NK-92 treated with Interleukin-12 subunit alpha and Interleukin-12 subunit beta, amount 100 ng/mL, for 24 hours (cell line): ENCODE data around the gene CPVL.

Experiments used
- DNase-seq: peaks from one replicate; lab custom pipeline; 2025; lab: John Stamatoyannopoulos, UW

Gene CPVL

GRCh38 chr7:29000717-29001076 is 145.6 kb downstream of the CPVL start:
- no peak for DNase-seq

GRCh38 chr7:28999895-29000716 is 146.2 kb downstream of the CPVL start:
- DNase-seq = no peak

- no peak for DNase-seq
Measured at GRCh38 chr7:28999427-28999826, 146.9 kb downstream of the CPVL start.

GRCh38 chr7:28998105-28998504 is 148.2 kb downstream of the CPVL start:
- no peak for DNase-seq

GRCh38 chr7:28996836-28997235 is 149.5 kb downstream of the CPVL start:
- DNase-seq = no peak

- DNase-seq = no peak
Measured at GRCh38 chr7:28993371-28993770, 153.0 kb downstream of the CPVL start.

GRCh38 chr7:28992798-28993197 is 153.5 kb downstream of the CPVL start:
- no peak for DNase-seq

GRCh38 chr7:28990200-28990960 is 156.0 kb downstream of the CPVL start:
- DNase-seq = no peak

GRCh38 chr7:28989211-28989980 is 156.9 kb downstream of the CPVL start:
- no peak for DNase-seq

- DNase-seq = no peak
Measured at GRCh38 chr7:28988810-28989209, 157.5 kb downstream of the CPVL start.

- DNase-seq = no peak
Measured at GRCh38 chr7:28988091-28988490, 158.2 kb downstream of the CPVL start.

- no peak for DNase-seq
Measured at GRCh38 chr7:28986765-28987110, 159.6 kb downstream of the CPVL start.

- DNase-seq = no peak
Measured at GRCh38 chr7:28986028-28986764, 160.1 kb downstream of the CPVL start.

GRCh38 chr7:28984631-28985030 is 161.7 kb downstream of the CPVL start:
- no peak for DNase-seq

GRCh38 chr7:28984217-28984616 is 162.1 kb downstream of the CPVL start:
- DNase-seq = no peak

- no peak for DNase-seq
Measured at GRCh38 chr7:28983396-28984190, 162.7 kb downstream of the CPVL start.

GRCh38 chr7:28981161-28981465 is 165.2 kb downstream of the CPVL start:
- no peak for DNase-seq

- no peak for DNase-seq
Measured at GRCh38 chr7:28980451-28981160, 165.7 kb downstream of the CPVL start.

GRCh38 chr7:28979776-28980175 is 166.6 kb downstream of the CPVL start:
- no peak for DNase-seq

- DNase-seq = no peak
Measured at GRCh38 chr7:28977881-28978280, 168.5 kb downstream of the CPVL start.

GRCh38 chr7:28976022-28976421 is 170.3 kb downstream of the CPVL start:
- DNase-seq = no peak
